ENCODE measurements around the gene PRKCE. TPM values are rescaled to one million over a fixed set of nuclear protein-coding genes. Genes with fewer than 3 reads are reported as not detected.

Gene PRKCE
- total RNA-seq, 2 experiments from 2014 or later, result 6.1 to 8.0 TPM

GRCh38 chr2:45833968-45834344 lies 182.5 kb downstream of the PRKCE start:
- Mint-ChIP-seq H3K9me3 (peaks cover 19% of the 10 kb centered on the region), H3K4me1 (peaks cover 6% of the 10 kb centered on the region), H3K36me3 (peaks cover 10% of the 10 kb centered on the region), H3K27ac (no peak overlapping the region), H3K4me3 (no peak overlapping the region), H3K27me3 (no peaks in the 10 kb centered on the region)
- DNase-seq, result no peak

GRCh38 chr2:45834372-45834771 lies 182.9 kb downstream of the PRKCE start:
- Mint-ChIP-seq H3K36me3 (peaks cover 10% of the 10 kb centered on the region), H3K27ac (no peak overlapping the region), H3K4me3 (no peak overlapping the region), H3K4me1 (peaks cover 6% of the 10 kb centered on the region), H3K9me3 (peaks cover 17% of the 10 kb centered on the region), H3K27me3 (no peaks in the 10 kb centered on the region)
- DNase-seq, result no peak

GRCh38 chr2:45834858-45835257 lies 183.4 kb downstream of the PRKCE start:
- Mint-ChIP-seq H3K27me3 (no peaks in the 10 kb centered on the region), H3K4me3 (no peak overlapping the region), H3K9me3 (peaks cover 15% of the 10 kb centered on the region), H3K4me1 (peaks cover 6% of the 10 kb centered on the region), H3K27ac (no peak overlapping the region), H3K36me3 (peaks cover 10% of the 10 kb centered on the region)
- DNase-seq, result no peak

GRCh38 chr2:45836316-45836715 lies 184.8 kb downstream of the PRKCE start:
- H3K27me3 Mint-ChIP-seq, result no peaks in the 10 kb centered on the region
- no peak for DNase-seq
- no peak overlapping the region for H3K27ac Mint-ChIP-seq
- peaks cover 2% of the 10 kb centered on the region for H3K36me3 Mint-ChIP-seq
- H3K4me3 Mint-ChIP-seq, result no peak overlapping the region
- H3K4me1 Mint-ChIP-seq, result peaks cover 11% of the 10 kb centered on the region
- H3K9me3 Mint-ChIP-seq, result peaks cover 2% of the 10 kb centered on the region

GRCh38 chr2:45836740-45837139 lies 185.3 kb downstream of the PRKCE start:
- H3K27ac Mint-ChIP-seq, result no peak overlapping the region
- no peak overlapping the region for H3K4me3 Mint-ChIP-seq
- no peaks in the 10 kb centered on the region for H3K9me3 Mint-ChIP-seq
- no peak for DNase-seq
- peaks cover 13% of the 10 kb centered on the region for H3K4me1 Mint-ChIP-seq
- no peaks in the 10 kb centered on the region for H3K36me3 Mint-ChIP-seq
- H3K27me3 Mint-ChIP-seq, result no peaks in the 10 kb centered on the region

GRCh38 chr2:45837812-45838341 lies 186.4 kb downstream of the PRKCE start:
- Mint-ChIP-seq H3K27ac (no peak overlapping the region), H3K36me3 (no peaks in the 10 kb centered on the region), H3K4me1 (peaks cover 17% of the 10 kb centered on the region), H3K9me3 (no peaks in the 10 kb centered on the region), H3K4me3 (no peak overlapping the region), H3K27me3 (no peaks in the 10 kb centered on the region)
- DNase-seq, result no peak

- no peak for DNase-seq
- Mint-ChIP-seq H3K4me3 (no peak overlapping the region), H3K27ac (no peak overlapping the region), H3K36me3 (no peaks in the 10 kb centered on the region), H3K9me3 (no peaks in the 10 kb centered on the region), H3K4me1 (peaks cover 29% of the 10 kb centered on the region), H3K27me3 (no peaks in the 10 kb centered on the region)
Measured at GRCh38 chr2:45839508-45840251, 188.2 kb downstream of the PRKCE start.

GRCh38 chr2:45840481-45840880 lies 189.0 kb downstream of the PRKCE start:
- Mint-ChIP-seq H3K9me3 (no peaks in the 10 kb centered on the region), H3K27me3 (no peaks in the 10 kb centered on the region), H3K27ac (no peak overlapping the region), H3K36me3 (no peaks in the 10 kb centered on the region), H3K4me1 (peaks cover 30% of the 10 kb centered on the region), H3K4me3 (no peak overlapping the region)
- no peak for DNase-seq

GRCh38 chr2:45841752-45842407 lies 190.4 kb downstream of the PRKCE start:
- no peak overlapping the region for H3K4me3 Mint-ChIP-seq
- no peaks in the 10 kb centered on the region for H3K36me3 Mint-ChIP-seq
- H3K27me3 Mint-ChIP-seq, result no peaks in the 10 kb centered on the region
- no peak overlapping the region for H3K27ac Mint-ChIP-seq
- no peak for DNase-seq
- peaks cover 26% of the 10 kb centered on the region for H3K4me1 Mint-ChIP-seq
- H3K9me3 Mint-ChIP-seq, result no peaks in the 10 kb centered on the region

GRCh38 chr2:45843136-45843535 lies 191.7 kb downstream of the PRKCE start:
- no peaks in the 10 kb centered on the region for H3K27me3 Mint-ChIP-seq
- H3K4me3 Mint-ChIP-seq, result no peak overlapping the region
- no peak for DNase-seq
- no peak overlapping the region for H3K27ac Mint-ChIP-seq
- no peaks in the 10 kb centered on the region for H3K36me3 Mint-ChIP-seq
- peaks cover 24% of the 10 kb centered on the region for H3K4me1 Mint-ChIP-seq
- H3K9me3 Mint-ChIP-seq, result no peaks in the 10 kb centered on the region

- Mint-ChIP-seq H3K4me3 (no peak overlapping the region), H3K27ac (no peak overlapping the region), H3K4me1 (peaks cover 29% of the 10 kb centered on the region), H3K9me3 (no peaks in the 10 kb centered on the region), H3K36me3 (peaks cover 2% of the 10 kb centered on the region), H3K27me3 (no peaks in the 10 kb centered on the region)
- no peak for DNase-seq
Measured at GRCh38 chr2:45844796-45845457, 193.5 kb downstream of the PRKCE start.

- H3K27ac Mint-ChIP-seq, result no peak overlapping the region
- no peak for DNase-seq
- H3K27me3 Mint-ChIP-seq, result no peaks in the 10 kb centered on the region
- no peak overlapping the region for H3K4me3 Mint-ChIP-seq
- no peaks in the 10 kb centered on the region for H3K9me3 Mint-ChIP-seq
- peaks cover 31% of the 10 kb centered on the region for H3K4me1 Mint-ChIP-seq
- peaks cover 2% of the 10 kb centered on the region for H3K36me3 Mint-ChIP-seq
Measured at GRCh38 chr2:45845566-45845965, 194.1 kb downstream of the PRKCE start.

GRCh38 chr2:45849491-45850283 lies 198.2 kb downstream of the PRKCE start:
- Mint-ChIP-seq H3K4me1 (peaks cover 10% of the 10 kb centered on the region), H3K36me3 (peaks cover 4% of the 10 kb centered on the region), H3K9me3 (no peaks in the 10 kb centered on the region), H3K27me3 (no peaks in the 10 kb centered on the region), H3K27ac (no peak overlapping the region), H3K4me3 (no peak overlapping the region)
- no peak for DNase-seq

- Mint-ChIP-seq H3K4me1 (peaks cover 9% of the 10 kb centered on the region), H3K36me3 (peaks cover 4% of the 10 kb centered on the region), H3K27me3 (no peaks in the 10 kb centered on the region), H3K9me3 (no peaks in the 10 kb centered on the region), H3K4me3 (no peak overlapping the region), H3K27ac (no peak overlapping the region)
- no peak for DNase-seq
Measured at GRCh38 chr2:45850558-45850957, 199.1 kb downstream of the PRKCE start.

- no peaks in the 10 kb centered on the region for H3K27me3 Mint-ChIP-seq
- H3K9me3 Mint-ChIP-seq, result no peaks in the 10 kb centered on the region
- peaks cover 9% of the 10 kb centered on the region for H3K4me1 Mint-ChIP-seq
- DNase-seq, result no peak
- no peak overlapping the region for H3K4me3 Mint-ChIP-seq
- no peak overlapping the region for H3K27ac Mint-ChIP-seq
- H3K36me3 Mint-ChIP-seq, result peaks cover 4% of the 10 kb centered on the region
Measured at GRCh38 chr2:45851111-45851510, 199.6 kb downstream of the PRKCE start.

Measured in activated naive CD8-positive, alpha-beta T cell treated with anti-CD3 and anti-CD28 coated beads for 36 hours (primary cell).